ENCODE results near the gene PEX14. TPM values are rescaled to one million over a fixed set of nuclear protein-coding genes. Genes with fewer than 3 reads are reported as not detected.

PEX14 gene
- total RNA-seq, 1 donor from 2014 or later: 21.6 TPM

GRCh38 chr1:10444248-10444647 lies 30.5 kb upstream of the PEX14 start:
- Histone ChIP-seq H3K36me3 (no peaks in the 10 kb centered on the region), H3K4me1 (no peaks in the 10 kb centered on the region), H3K4me3 (no peak overlapping the region), H3K27me3 (no peaks in the 10 kb centered on the region), H3K27ac (no peak overlapping the region), H3K9me3 (no peaks in the 10 kb centered on the region)
- no peak for DNase-seq (ENCODE audit: extremely low spot score in 2 of 2)
- TF ChIP-seq POLR2AphosphoS5 (IDR thresholded peaks at IDR 0.05; ENCODE audit: insufficient read depth in 1 of 2, low read depth in 1 of 2): no peak
- no peak for TF ChIP-seq POLR2A (IDR thresholded peaks at IDR 0.05)
- TF ChIP-seq CTCF (IDR thresholded peaks at IDR 0.05): no peak
- intact Hi-C loops (cut with DNase I): no loop called here

DNA sequence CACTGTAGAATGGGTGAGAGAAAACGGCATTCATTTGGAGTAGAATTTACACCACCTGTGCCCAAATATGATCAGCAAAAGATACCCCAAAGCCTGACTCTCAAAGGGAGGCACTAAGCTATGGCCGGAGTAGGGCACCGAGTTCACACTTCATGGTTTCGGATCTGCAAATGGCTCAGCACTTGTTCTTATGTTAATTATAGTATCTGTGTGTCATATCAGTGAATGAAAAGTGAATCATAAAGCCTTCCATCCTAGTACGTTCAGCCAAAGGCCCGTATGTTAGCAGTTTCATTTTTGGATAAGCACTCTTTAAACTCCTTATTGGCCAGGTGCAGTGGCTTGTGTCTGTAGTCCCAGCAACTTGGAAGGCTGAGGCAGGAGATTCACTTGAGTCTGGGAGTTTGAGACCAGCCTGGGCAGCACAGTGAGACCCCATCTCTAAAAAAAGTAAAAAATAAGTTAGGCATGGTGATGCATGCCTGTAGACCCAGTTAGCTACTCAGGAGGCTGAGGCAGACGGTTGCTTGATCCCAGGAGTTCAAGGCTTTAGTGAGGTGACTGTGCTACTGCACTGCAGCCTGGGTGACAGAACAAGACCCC lies 29.9 kb upstream of the PEX14 start:
- Histone ChIP-seq H3K4me1 (no peaks in the 10 kb centered on the region), H3K36me3 (no peaks in the 10 kb centered on the region), H3K27me3 (no peaks in the 10 kb centered on the region), H3K4me3 (no peak overlapping the region), H3K9me3 (no peaks in the 10 kb centered on the region), H3K27ac (no peak overlapping the region)
- TF ChIP-seq POLR2A (IDR thresholded peaks at IDR 0.05) (no peak), POLR2AphosphoS5 (IDR thresholded peaks at IDR 0.05; ENCODE audit: insufficient read depth in 1 of 2, low read depth in 1 of 2) (no peak), CTCF (IDR thresholded peaks at IDR 0.05) (no peak)
- DNase-seq (ENCODE audit: extremely low spot score in 2 of 2): no peak
- intact Hi-C loops (cut with DNase I): no loop called here

- Histone ChIP-seq H3K27me3 (no peaks in the 10 kb centered on the region), H3K9me3 (no peaks in the 10 kb centered on the region), H3K36me3 (no peaks in the 10 kb centered on the region), H3K27ac (no peak overlapping the region), H3K4me1 (peaks cover 9% of the 10 kb centered on the region), H3K4me3 (no peak overlapping the region)
- intact Hi-C loops (cut with DNase I): no loop called here
- TF ChIP-seq POLR2A (IDR thresholded peaks at IDR 0.05) (no peak), CTCF (IDR thresholded peaks at IDR 0.05) (no peak), POLR2AphosphoS5 (IDR thresholded peaks at IDR 0.05; ENCODE audit: insufficient read depth in 1 of 2, low read depth in 1 of 2) (no peak)
- DNase-seq (ENCODE audit: extremely low spot score in 2 of 2): no peak
Measured at GRCh38 chr1:10446790-10447422, 27.8 kb upstream of the PEX14 start.

- no peaks in the 10 kb centered on the region for H3K36me3 ChIP-seq
- peaks cover 9% of the 10 kb centered on the region for H3K4me1 ChIP-seq
- intact Hi-C loops (cut with DNase I): no loop called here
- no peak for DNase-seq (ENCODE audit: extremely low spot score in 2 of 2)
- no peak within 1 kb of the TSS for H3K4me3 ChIP-seq
- H3K9me3 ChIP-seq: no peaks in the 10 kb centered on the region
- no peaks in the 10 kb centered on the region for H3K27me3 ChIP-seq
- TF ChIP-seq CTCF (IDR thresholded peaks at IDR 0.05) (no peak), POLR2A (IDR thresholded peaks at IDR 0.05) (no peak), POLR2AphosphoS5 (IDR thresholded peaks at IDR 0.05; ENCODE audit: insufficient read depth in 1 of 2, low read depth in 1 of 2) (no peak)
- no peak within 1 kb of the TSS for H3K27ac ChIP-seq
Measured at GRCh38 chr1:10449751-10450150, 25.0 kb upstream of the PEX14 start, which contains the start of gene CORT. Gene CORT (plus strand): TSS chr1:10450031. CDS start chr1:10450224, 193 bp downstream.

GRCh38 chr1:10450156-10450814 lies 24.5 kb upstream of the PEX14 start:
- no peak for TF ChIP-seq POLR2AphosphoS5 (IDR thresholded peaks at IDR 0.05; ENCODE audit: insufficient read depth in 1 of 2, low read depth in 1 of 2)
- no peak for TF ChIP-seq CTCF (IDR thresholded peaks at IDR 0.05)
- no peak for TF ChIP-seq POLR2A (IDR thresholded peaks at IDR 0.05)
- DNase-seq (ENCODE audit: extremely low spot score in 2 of 2): no peak
- Histone ChIP-seq H3K36me3 (no peaks in the 10 kb centered on the region), H3K9me3 (no peaks in the 10 kb centered on the region), H3K27me3 (no peaks in the 10 kb centered on the region), H3K27ac (no peak overlapping the region), H3K4me3 (no peak overlapping the region), H3K4me1 (peaks cover 9% of the 10 kb centered on the region)
- intact Hi-C loops (cut with DNase I): no loop called here
